Measurements from ENCODE around the gene ZBTB40. TPM values are rescaled to one million over a fixed set of nuclear protein-coding genes. Genes with fewer than 3 reads are reported as not detected.

Gene ZBTB40
- total RNA-seq, 1 experiment from 2014 or later = 16.3 TPM

DNA sequence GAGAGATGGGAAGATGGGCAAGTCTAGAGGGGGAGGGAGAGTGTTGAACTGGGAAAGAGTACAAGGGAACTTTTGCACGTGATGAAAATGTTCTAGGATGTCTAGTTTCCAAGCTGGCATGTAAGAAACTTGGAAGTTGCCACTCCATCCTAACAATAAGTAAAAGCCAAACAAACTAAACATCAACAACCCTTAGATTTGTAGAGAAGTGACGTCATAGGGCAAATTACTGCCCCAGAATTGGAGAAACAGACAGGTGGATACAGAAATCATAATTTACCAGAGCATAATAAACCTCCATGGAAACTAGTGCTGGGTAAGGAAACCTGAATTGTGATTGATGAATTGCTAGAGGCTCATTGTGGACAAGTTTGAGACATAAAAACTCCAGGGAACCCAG, 14.7 kb upstream of the ZBTB40 start:
- Histone ChIP-seq H2BK15ac (ENCODE audit: low read depth, low read length) (no peak overlapping the region), H3K9me3 (ENCODE audit: control insufficient read depth, low read depth, low read length) (no peaks in the 10 kb centered on the region), H3K27me3 (ENCODE audit: insufficient read depth, low read length) (no peaks in the 10 kb centered on the region), H4K91ac (ENCODE audit: insufficient read length, low read depth, low read length) (no peak overlapping the region), H3K14ac (ENCODE audit: insufficient read depth, low read length) (no peak overlapping the region), H3K9ac (ENCODE audit: extremely low read depth, insufficient read length, low read length) (no peak overlapping the region), H3K18ac (ENCODE audit: insufficient read length, low read depth, low read length) (no peak overlapping the region), H3K4me2 (ENCODE audit: insufficient read depth, insufficient read length, low read length) (no peak overlapping the region), H3K23ac (ENCODE audit: insufficient read length, low read depth, low read length) (no peak overlapping the region), H2BK120ac (ENCODE audit: low read depth, low read length, poor library complexity, severe bottlenecking) (no peak overlapping the region), H3K4ac (ENCODE audit: low read depth, low read length) (no peak overlapping the region), H2BK12ac (ENCODE audit: insufficient read length, low read depth, low read length) (no peak overlapping the region), H3K79me1 (ENCODE audit: insufficient read depth, low read depth, low read length, poor library complexity, severe bottlenecking) (no peaks in the 10 kb centered on the region), H2AK5ac (ENCODE audit: insufficient read length, low read length) (no peak overlapping the region), H3K56ac (ENCODE audit: insufficient read length, low read depth, low read length) (no peak overlapping the region), H4K8ac (replicated peaks; ENCODE audit: insufficient read length, low read depth, low read length) (no peak overlapping the region), H3K4me1 (ENCODE audit: insufficient read depth, low read length) (no peaks in the 10 kb centered on the region), H2BK5ac (ENCODE audit: insufficient read length, low read length) (no peak overlapping the region), H3K27ac (ENCODE audit: insufficient read length, low read depth, low read length) (no peak overlapping the region), H3K23me2 (ENCODE audit: insufficient read length, low read depth, low read length, poor library complexity, severe bottlenecking) (no peaks in the 10 kb centered on the region), H4K5ac (ENCODE audit: insufficient read length, low read depth, low read length) (no peak overlapping the region), H3K79me2 (ENCODE audit: insufficient read depth, low read length) (no peaks in the 10 kb centered on the region), H2BK20ac (ENCODE audit: low read depth, low read length, poor library complexity, severe bottlenecking) (no peak overlapping the region), H3T11ph (ENCODE audit: low read length) (no peak overlapping the region), H2AFZ (ENCODE audit: low read length) (no peak overlapping the region), H4K20me1 (ENCODE audit: control insufficient read depth, insufficient read depth, insufficient read length) (no peaks in the 10 kb centered on the region)
- TF ChIP-seq, protein P1, sequence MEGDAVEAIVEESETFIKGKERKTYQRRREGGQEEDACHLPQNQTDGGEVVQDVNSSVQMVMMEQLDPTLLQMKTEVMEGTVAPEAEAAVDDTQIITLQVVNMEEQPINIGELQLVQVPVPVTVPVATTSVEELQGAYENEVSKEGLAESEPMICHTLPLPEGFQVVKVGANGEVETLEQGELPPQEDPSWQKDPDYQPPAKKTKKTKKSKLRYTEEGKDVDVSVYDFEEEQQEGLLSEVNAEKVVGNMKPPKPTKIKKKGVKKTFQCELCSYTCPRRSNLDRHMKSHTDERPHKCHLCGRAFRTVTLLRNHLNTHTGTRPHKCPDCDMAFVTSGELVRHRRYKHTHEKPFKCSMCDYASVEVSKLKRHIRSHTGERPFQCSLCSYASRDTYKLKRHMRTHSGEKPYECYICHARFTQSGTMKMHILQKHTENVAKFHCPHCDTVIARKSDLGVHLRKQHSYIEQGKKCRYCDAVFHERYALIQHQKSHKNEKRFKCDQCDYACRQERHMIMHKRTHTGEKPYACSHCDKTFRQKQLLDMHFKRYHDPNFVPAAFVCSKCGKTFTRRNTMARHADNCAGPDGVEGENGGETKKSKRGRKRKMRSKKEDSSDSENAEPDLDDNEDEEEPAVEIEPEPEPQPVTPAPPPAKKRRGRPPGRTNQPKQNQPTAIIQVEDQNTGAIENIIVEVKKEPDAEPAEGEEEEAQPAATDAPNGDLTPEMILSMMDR (conservative IDR thresholded peaks at IDR 0.05) = no peak
- DNase-seq = no peak
- peaks cover 26 to 27% of the 10 kb centered on the region in 2 experiments for H3K9me3 Mint-ChIP-seq
- peaks cover 3% of the 10 kb centered on the region in 2 experiments for H3K4me1 Mint-ChIP-seq
- no CpG with 5 or more reads among the region's 2 CpGs for WGBS (ENCODE audit: extremely low coverage, insufficient read length, low lambda C conversion rate)
- no peak overlapping the region for H3K27ac Mint-ChIP-seq
- no peak overlapping the region for H3K4me3 Mint-ChIP-seq
- H3K27me3 Mint-ChIP-seq (ENCODE audit: low read depth) = no peaks in the 10 kb centered on the region; the same call in 1 of the 2 replicates
- H3K36me3 Mint-ChIP-seq (ENCODE audit: insufficient read depth in 1 of 3, low read depth in 3 of 3) = peaks cover 8 to 27% (median 14%) of the 10 kb centered on the region in 3 experiments
